Measurements from ENCODE around the gene THOP1.

DNA sequence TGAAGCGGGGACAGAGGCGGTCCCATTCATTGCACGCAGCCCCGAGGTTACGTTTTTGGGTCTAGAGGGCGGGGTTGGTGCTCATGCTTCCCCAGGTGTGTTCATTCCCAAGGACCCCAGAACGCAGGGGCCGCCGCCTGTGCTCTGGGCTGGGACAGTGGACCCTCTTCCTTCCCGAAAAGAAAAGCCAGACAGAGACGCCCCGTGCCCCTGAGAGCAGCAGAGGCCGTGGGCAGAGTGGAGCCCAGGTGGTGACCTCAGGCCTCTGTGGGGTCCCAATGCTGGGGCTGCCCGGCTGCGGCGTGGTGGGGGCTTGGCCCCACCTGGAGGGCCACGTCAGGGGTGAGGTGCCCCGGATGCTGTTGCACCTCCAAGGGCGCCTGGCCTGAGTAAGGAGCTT lies 17.6 kb upstream of the THOP1 start:
- TF ChIP-seq, protein P1, sequence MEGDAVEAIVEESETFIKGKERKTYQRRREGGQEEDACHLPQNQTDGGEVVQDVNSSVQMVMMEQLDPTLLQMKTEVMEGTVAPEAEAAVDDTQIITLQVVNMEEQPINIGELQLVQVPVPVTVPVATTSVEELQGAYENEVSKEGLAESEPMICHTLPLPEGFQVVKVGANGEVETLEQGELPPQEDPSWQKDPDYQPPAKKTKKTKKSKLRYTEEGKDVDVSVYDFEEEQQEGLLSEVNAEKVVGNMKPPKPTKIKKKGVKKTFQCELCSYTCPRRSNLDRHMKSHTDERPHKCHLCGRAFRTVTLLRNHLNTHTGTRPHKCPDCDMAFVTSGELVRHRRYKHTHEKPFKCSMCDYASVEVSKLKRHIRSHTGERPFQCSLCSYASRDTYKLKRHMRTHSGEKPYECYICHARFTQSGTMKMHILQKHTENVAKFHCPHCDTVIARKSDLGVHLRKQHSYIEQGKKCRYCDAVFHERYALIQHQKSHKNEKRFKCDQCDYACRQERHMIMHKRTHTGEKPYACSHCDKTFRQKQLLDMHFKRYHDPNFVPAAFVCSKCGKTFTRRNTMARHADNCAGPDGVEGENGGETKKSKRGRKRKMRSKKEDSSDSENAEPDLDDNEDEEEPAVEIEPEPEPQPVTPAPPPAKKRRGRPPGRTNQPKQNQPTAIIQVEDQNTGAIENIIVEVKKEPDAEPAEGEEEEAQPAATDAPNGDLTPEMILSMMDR (IDR thresholded peaks at IDR 0.05), result no peak
- TF ChIP-seq POLR2AphosphoS5 (IDR thresholded peaks at IDR 0.05) (no peak), POLR2A (IDR thresholded peaks at IDR 0.05) (no peak), EP300 (IDR thresholded peaks at IDR 0.05) (no peak)
